MV-4-11 (cell line): ENCODE measurements around the gene TPM4.

Experiments
- DNase-seq: peaks from one replicate; lab custom pipeline; 2025; lab: John Stamatoyannopoulos, UW

Gene TPM4

GRCh38 chr19:16076154-16076957, at the start of gene TPM4:
TSS of gene TPM4 (plus strand) at chr19:16076495. CDS start at chr19:16076566, 71 bp downstream.
- DNase-seq, result peak; percentile 89

- no peak for DNase-seq
These were observed 49.5 kb upstream of the TPM4 start for GRCh38 chr19:16026756-16027155.

- peak; percentile 8 for DNase-seq
These were observed 48.8 kb upstream of the TPM4 start for GRCh38 chr19:16027528-16027927.

DNA sequence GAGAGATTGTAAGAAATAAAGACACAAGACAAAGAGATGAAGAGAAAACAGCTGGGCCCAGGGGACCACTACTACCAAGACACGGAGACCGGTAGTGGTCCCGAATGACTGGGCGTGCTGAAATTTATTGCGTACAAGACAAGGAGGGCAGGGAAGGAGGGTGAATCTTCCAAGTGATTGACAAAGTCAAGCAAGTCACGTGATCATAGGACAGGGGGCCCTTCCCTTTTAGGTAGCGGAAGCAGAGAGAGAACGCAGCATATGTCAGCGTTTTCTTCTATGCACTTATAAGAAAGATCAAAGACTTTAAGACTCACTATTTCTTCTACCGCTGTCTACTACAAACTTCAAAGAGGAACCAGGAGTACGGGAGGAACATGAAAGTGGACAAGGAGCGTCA, 46.1 kb upstream of the TPM4 start:
- peak; percentile 46 for DNase-seq

DNA sequence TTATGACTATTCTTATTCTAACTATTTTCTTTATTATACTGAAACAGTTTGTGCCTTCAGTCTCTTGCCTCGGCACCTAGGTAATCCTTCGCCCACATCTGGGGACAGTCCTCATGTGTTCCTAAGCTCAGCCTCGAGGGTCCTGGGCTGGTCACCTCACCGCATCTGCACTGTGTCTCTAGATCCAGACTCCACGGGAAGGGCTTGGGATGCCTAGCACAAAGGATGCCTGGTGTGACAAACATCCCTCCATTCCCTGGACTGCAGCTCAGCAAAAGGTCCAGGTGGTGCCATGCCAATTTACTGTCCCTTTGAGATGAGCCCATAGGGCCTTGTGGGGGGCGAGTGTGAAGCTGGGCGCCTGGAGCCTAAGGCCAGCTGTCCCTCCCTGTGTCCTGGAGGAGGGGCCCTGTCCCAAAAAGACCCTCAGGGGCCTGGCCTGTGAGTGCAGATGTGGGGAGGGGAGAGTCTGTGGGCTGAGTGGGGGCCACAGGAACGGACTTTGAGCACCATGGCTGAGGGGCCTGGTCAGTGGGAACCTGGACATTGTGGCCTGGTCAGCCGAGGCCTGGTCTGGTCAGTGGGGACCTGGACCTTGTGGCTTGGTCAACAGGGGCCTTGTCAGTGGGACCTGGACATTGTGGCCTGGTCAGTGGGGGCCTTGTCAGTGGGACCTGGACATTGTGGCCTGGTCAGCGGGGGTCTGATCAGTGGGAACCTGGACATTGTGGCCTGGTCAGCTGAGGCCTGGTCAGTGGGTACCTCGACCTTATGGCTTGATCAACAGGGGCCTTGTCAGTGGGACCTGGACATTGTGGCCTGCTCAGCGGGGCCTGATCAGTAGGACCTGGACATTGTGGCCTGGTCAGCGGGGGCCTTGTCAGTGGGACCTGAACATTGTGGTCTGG, 45.1 kb upstream of the TPM4 start:
- no peak for DNase-seq

DNA sequence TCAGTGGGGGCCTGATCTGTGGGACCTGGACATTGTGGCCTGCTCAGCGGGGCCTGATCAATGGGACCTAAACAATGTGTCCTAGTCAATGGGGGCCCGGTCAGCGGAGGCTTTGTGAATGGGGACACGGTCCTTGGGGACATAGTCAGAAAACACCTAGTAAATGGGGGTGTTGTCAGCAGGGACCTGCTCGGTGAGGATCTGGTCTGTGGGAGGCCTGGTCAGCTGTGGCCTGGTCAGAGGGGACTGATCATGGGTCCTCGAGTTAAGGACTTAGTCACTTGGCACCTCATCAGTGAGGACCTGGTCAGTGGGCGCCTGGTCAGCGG, 44.5 kb upstream of the TPM4 start:
- no peak for DNase-seq

GRCh38 chr19:16032509-16033135, 43.7 kb upstream of the TPM4 start:
- DNase-seq, result no peak

GRCh38 chr19:16033136-16033530, 43.2 kb upstream of the TPM4 start:
- no peak for DNase-seq

- DNase-seq, result no peak
These were observed 42.6 kb upstream of the TPM4 start for GRCh38 chr19:16033721-16034120.

DNA sequence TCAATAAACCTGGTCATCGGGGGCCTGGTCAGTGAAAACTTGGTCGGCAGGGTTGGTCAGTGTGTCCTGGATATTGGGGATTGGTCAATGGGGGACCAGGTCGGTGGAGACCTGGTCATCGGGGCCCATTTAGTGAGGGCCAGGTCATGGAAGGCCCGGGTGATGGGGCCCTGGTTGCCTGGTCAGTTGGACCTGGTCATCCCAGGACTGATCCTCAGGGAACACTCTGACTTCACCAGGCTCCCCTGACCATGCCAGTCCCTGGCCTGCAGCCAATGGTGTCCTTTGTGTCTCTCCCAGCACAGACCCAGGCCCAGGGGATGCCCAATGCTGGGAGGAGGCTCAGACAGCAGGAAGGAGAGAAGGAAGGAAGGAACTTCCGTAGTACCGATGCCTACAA, 42.1 kb upstream of the TPM4 start:
- no peak for DNase-seq

- no peak for DNase-seq
These were observed 41.2 kb upstream of the TPM4 start for GRCh38 chr19:16034958-16035560.

DNA sequence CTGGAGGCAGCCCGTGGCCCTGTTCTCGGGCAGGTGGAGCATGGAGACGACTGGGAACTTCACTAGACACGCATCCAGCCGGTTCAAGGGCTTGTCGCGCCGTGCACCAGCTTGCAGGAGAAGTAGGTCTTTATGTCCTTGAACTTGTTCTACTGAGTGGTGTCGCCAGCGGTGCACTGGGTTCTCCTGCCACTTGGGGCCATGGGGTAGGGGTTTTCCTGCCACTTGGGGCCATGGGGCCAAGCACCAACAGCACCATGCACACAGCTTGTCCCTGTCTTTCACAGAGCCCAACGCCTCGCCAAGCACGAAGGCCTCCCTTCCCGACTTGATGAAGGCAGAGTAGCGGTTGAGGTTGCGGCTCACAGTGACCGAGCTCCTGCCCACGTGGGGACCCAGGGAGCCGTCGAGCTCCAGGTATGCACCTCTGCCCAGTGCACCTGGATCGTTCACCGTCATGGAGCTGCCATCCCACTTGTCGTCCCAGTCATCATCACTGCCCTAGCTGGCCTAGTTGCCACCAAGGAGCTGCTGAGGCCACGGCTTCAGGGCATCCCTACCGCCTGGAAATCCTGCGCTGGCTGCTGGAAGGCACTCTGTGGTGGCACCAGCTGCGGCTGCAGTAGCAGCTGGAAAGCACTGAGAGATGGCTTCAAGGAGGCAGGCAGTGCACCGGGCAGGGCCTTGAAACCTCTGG, 40.5 kb upstream of the TPM4 start:
- no peak for DNase-seq

- no peak for DNase-seq
These were observed 39.8 kb upstream of the TPM4 start for GRCh38 chr19:16036397-16036925.

DNA sequence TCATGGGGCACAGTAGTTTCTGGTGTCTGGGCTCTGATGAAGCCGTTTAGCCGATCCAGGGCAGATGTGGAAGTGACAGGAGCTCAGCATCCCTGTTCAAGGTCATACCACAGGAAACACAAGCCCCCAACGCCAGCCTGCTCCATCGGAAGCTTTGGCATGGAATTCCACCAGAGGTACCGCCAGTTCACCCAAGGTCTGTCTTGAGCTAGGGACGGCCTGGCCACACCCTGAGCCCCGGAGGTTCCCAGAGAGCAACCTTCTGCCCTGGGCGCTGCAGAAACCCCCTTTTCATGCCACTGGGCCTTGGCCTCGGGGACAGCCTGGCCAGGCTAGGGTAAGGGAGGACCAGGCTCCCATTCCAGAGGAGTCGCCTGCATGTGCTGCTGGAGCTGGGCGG, 39.4 kb upstream of the TPM4 start:
- no peak for DNase-seq

DNA sequence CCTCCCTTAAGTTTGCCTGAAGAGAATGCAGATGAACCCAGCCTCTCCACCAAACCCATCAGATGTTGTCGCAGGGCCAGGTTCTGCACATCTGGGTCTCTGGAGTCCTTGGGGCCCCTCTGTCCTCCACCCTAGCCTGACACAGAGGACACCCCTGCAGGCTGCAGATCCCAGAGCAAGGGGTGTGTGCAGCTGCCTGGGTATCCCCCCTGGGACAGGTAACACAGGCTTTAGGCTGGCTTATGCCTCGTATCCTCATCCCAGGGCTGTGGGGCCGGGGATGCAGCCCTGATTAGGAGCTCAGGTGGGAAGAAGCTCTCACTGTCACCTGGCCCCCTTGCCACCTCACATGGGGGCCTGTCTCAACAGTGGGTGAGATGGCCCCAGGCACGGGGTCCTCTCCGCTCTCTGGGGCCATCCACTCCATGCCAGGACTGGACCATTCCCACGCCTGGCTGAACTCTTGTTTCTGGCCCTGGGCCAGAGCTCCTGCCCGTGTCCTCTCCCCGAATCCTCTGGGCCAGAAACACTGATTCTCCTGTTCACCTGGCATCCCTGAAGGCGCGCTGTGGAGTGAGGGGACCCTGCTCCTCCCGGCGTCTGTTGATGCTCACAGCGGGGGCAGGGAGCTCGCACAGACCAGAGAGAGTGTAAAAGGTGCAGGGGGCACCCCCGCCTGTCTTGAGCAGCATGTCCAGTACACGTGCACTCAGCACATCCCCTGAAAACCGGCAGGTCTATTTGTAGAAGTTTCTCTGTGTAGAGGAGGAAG, 38.7 kb upstream of the TPM4 start:
- DNase-seq, result no peak

- no peak for DNase-seq
These were observed 38.0 kb upstream of the TPM4 start for GRCh38 chr19:16038196-16038695.

- no peak for DNase-seq
These were observed 37.2 kb upstream of the TPM4 start for GRCh38 chr19:16039081-16039480.

DNA sequence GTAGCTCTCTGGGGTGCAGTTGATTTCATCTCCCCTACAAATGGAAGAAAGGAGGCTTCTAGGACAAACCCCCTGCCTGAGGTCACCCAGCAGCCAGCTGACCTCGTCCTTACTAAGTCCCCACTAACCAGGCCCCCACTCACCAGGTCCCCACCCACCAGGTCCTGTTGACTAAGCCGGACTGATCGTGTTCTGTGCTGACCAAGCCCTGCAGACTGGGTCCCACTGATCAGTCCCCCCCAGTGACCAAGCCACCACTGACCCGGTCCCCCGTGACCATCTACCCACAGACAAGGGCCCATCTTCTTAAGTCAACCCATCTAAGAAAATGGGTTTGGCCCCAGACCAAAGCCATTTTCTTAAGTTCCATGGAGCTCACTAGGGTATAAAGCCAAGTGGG, 36.8 kb upstream of the TPM4 start:
- no peak for DNase-seq

DNA sequence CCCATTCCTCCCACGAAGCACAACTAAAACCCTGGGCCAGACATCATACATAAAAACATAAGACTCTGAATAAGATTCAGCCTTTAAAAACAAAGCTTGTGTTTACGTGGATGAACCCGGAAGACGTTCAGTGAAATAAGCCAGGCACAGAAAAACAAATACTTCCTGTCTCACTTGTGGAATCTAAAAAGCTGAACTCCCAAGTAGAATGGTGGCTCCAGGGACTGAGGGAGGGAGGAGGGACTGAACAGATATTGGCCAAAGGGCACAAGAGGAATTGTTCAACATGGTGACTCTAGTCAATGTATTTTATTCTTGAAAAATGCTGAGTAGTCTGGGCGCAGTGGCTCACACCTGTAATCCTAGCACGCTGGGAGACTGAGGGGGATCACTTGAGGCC, 35.7 kb upstream of the TPM4 start:
- DNase-seq, result peak; percentile 89

DNA sequence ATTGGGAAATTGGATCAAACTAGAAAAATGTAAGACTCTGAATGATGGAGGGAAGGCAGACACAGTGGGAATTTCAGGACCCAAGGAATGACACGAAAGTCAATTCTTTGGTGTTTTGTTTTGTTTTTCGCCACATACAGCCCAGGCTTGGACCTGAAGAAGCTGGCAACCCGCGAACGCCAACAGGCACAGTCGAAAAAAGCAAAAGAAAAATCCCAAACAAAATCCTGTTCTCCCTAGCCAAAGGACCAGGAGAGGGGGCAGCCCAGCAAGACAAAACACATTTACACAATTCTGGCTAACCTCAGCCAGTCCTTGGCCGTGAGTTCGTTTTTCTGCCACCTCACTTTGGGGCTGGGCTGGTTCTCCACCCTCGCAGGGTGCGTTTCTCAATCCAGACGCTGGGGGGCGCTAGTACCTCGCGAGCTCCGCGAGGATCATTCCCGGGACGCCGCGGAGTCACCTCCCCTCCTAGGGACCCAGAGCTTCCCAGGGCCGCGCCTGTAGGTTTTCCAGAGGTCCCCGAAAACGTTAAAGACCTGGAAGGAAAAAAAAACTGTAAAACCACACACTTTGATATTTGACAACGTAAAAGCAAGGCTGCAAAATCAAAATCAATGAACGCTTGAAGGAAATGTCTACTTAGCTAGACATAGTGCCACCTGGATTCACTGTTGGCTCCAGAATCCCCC, 34.9 kb upstream of the TPM4 start:
- DNase-seq, result peak; percentile 60
